Body of pancreas (tissue), 4 donors: ENCODE results near the gene LRIT2. TPM values are rescaled to one million over a fixed set of nuclear protein-coding genes. Genes with fewer than 3 reads are reported as not detected.

Source experiments
- ATAC-seq: fragments of 150-250 bp; one replicate; pipeline ENCODE4 v1.9.1; 2016
- DNase-seq, 4 donors: peaks; one replicate each; pipeline ENCODE4 v3.0.0-alpha.2; 2019
- H3K27ac ChIP-seq, 4 donors: fragments of 200-600 bp; sonication (generic); 1 replicate in 3 of 4; 2 replicates in 1 of 4; pipeline versions ENCODE4 v1.5.1 to v1.6.1; 2016 to 2019; ENCODE audit warnings: mild to moderate bottlenecking in 1 of 4, mixed read lengths in 1 of 4, moderate library complexity in 1 of 4
- H3K27me3 ChIP-seq, 2 donors: fragments of 200-600 bp; sonication (generic); one replicate each; pipeline ENCODE4 v1.6.0; 2016; ENCODE audit warnings: mild to moderate bottlenecking in 1 of 2
- H3K36me3 ChIP-seq, 2 donors: fragments of 200-600 bp; sonication (generic); replicated peaks in 1 of 2; 2 replicates each; pipeline ENCODE4 v1.5.1; 2016; ENCODE audit warnings: low read depth in 2 of 2; ENCODE audit not compliant: insufficient read depth in 1 of 2
- H3K4me1 ChIP-seq: fragments of 200-600 bp; sonication (generic); one replicate; pipeline ENCODE4 v1.6.0; 2016
- H3K4me3 ChIP-seq, 2 donors: fragments of 200-600 bp; sonication (generic); 1 replicate in 1 of 2; 2 replicates in 1 of 2; pipeline ENCODE4 v1.5.1; 2016 to 2019
- H3K9me3 ChIP-seq, 3 donors: fragments of 200-600 bp; sonication (generic); 1 replicate in 2 of 3; 2 replicates in 1 of 3; pipeline ENCODE4 v1.5.1; 2016
- POLR2A ChIP-seq, 3 donors: fragments of 450-650 bp; IDR thresholded peaks; one replicate each; pipeline ENCODE4 v1.6.1; 2016; ENCODE audit warnings: antibody characterized with exemption in 3 of 3, mild to moderate bottlenecking in 2 of 3
- WGBS, 2 donors: methylation state at CpG; one replicate each; pipeline ENCODE4 v1.1.5; 2017; 5-methylcytosine and 5-hydroxymethylcytosine counted together
- intact Hi-C: fragments of 100-400 bp; cut with DNase I; formaldehyde crosslinking; loops from one replicate; pipeline ENCODE4 v1.15.1; 2023
- total RNA-seq, 2 donors: library from RNA; depleted of rRNA; stranded (reverse); fragments of >200 nt; gene quantifications; one replicate each; pipeline ENCODE4 v1.1.0, GENCODE V29; 2016
- TF ChIP-seq, protein P1 (sequence below), 7 experiments: fragments of 450-650 bp in 4 of 7; fragments of 200-600 bp in 3 of 7; sonication (generic) in 3 of 7; IDR thresholded peaks; one replicate each; pipeline ENCODE4 v1.5.1; 2016 to 2019; ENCODE audit warnings: antibody characterized with exemption in 7 of 7

LRIT2 gene
- total RNA-seq, 2 donors from 2014 or later, result not detected

DNA sequence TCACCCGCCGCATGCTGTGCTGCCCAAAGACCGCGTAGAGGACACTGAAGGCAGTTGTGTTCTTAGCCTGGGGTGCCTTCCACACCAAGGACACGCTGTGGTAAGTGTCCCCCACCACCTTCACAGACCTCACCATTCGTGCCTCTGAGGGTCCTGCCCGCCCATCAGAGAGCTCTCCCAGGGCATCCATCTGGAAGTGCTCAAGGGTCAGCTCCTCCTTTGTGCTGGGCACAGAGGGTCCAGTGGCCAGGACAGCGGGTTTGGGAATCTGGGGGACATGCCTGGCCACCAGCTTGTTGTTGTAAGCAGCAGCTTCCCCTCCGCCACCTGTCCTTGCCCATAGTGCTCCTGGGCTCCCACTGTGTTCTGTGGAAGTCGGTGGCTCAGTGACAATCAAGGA, 7.0 kb upstream of the LRIT2 start:
- peaks cover 0 to 6% of the 10 kb centered on the region in 2 donors for H3K27me3 ChIP-seq
- no peak overlapping the region for H3K27ac ChIP-seq
- 69 to 74% methylated on average over 4 to 10 of the region's 10 CpGs for WGBS, 2 donors
- H3K9me3 ChIP-seq, result no peaks in the 10 kb centered on the region
- no peaks in the 10 kb centered on the region for H3K4me1 ChIP-seq
- ATAC-seq (no peak), DNase-seq (no peak)
- no peaks in the 10 kb centered on the region for H3K36me3 ChIP-seq
- intact Hi-C loops, result no loop called here
- H3K4me3 ChIP-seq, result no peak overlapping the region
- no peak for TF ChIP-seq POLR2A (IDR thresholded peaks at IDR 0.05)
- TF ChIP-seq, protein P1, sequence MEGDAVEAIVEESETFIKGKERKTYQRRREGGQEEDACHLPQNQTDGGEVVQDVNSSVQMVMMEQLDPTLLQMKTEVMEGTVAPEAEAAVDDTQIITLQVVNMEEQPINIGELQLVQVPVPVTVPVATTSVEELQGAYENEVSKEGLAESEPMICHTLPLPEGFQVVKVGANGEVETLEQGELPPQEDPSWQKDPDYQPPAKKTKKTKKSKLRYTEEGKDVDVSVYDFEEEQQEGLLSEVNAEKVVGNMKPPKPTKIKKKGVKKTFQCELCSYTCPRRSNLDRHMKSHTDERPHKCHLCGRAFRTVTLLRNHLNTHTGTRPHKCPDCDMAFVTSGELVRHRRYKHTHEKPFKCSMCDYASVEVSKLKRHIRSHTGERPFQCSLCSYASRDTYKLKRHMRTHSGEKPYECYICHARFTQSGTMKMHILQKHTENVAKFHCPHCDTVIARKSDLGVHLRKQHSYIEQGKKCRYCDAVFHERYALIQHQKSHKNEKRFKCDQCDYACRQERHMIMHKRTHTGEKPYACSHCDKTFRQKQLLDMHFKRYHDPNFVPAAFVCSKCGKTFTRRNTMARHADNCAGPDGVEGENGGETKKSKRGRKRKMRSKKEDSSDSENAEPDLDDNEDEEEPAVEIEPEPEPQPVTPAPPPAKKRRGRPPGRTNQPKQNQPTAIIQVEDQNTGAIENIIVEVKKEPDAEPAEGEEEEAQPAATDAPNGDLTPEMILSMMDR (IDR thresholded peaks at IDR 0.05), result no peak

DNA sequence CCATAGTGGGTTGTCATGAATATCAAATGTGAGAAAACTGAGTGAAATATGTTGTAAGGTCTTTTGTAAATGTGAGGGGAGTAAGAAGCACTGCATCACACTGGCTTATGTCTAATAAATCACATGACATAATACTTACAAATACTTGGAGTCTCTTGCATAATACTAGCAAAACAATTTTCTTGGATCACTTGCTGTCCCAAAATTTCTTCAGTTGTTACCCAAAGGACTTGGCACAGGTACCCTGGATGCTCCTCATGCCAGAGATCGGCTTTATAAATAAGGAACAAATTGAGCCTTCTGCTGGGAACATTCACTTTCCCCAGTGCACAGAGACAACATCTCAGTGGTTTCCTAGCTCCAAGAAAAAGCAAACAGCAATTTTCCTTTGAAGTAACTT, 5.0 kb upstream of the LRIT2 start:
- Histone ChIP-seq H3K9me3 (no peaks in the 10 kb centered on the region), H3K4me1 (no peaks in the 10 kb centered on the region), H3K4me3 (no peak overlapping the region), H3K27me3 (no peaks in the 10 kb centered on the region), H3K36me3 (no peaks in the 10 kb centered on the region), H3K27ac (no peak overlapping the region)
- no peak for TF ChIP-seq POLR2A (IDR thresholded peaks at IDR 0.05)
- TF ChIP-seq, protein P1 (IDR thresholded peaks at IDR 0.05), result no peak
- DNase-seq (no peak), ATAC-seq (no peak)
- intact Hi-C loops, result no loop called here
- WGBS, 2 donors, result 39 to 82% methylated on average over 1 of the region's 1 CpG

DNA sequence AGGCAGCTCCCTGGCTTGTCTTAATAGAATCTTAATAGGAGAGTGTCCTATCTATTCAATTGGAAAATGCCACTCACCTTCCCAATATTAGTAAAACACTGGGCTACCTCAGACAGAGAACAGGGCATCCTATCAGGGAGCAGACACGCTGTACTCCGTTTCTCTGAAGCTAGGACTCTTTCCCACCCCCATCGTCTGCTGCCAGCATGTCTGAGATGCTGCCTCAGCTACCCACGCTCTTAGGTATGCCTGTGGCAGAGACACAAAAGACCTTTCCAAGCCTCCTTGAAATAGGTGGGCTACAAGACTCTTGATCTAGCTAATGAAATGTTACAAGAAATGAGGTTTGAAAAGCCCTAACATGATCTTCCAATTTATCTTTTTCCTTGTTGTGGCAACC, 2.5 kb upstream of the LRIT2 start:
- Histone ChIP-seq H3K36me3 (no peaks in the 10 kb centered on the region), H3K9me3 (no peaks in the 10 kb centered on the region), H3K4me3 (no peak overlapping the region), H3K4me1 (no peaks in the 10 kb centered on the region), H3K27me3 (no peaks in the 10 kb centered on the region), H3K27ac (no peak overlapping the region)
- no peak for ATAC-seq
- intact Hi-C loops, result no loop called here
- 49 to 80% methylated on average over 4 of the region's 4 CpGs for WGBS, 2 donors
- no peak for DNase-seq
- TF ChIP-seq POLR2A (IDR thresholded peaks at IDR 0.05), result no peak
- TF ChIP-seq, protein P1 (IDR thresholded peaks at IDR 0.05), result no peak

DNA sequence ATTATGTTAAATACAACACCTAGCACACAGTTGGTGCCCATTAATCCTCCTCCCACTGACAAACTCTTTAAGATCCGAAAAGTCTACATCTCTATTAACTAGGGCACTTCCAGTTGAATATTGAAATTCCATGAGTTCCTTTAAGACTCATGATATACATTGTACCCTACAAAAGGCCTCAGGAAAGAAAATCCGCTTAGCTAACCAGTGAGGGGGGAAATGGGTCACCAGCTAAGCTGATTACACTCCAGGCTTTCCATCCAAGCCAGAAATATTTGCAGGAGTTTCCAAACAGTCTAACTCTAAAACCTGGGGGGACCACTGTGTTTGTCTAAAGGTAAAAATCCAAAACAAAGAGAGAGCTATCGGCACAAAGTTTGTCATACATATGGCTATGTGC, 1.3 kb upstream of the LRIT2 start:
- no peak for TF ChIP-seq POLR2A (IDR thresholded peaks at IDR 0.05)
- TF ChIP-seq, protein P1 (IDR thresholded peaks at IDR 0.05), result no peak
- DNase-seq, result no peak
- H3K9me3 ChIP-seq, result no peaks in the 10 kb centered on the region
- intact Hi-C loops, result no loop called here
- no peak overlapping the region for H3K27ac ChIP-seq
- ATAC-seq, result no peak
- no peaks in the 10 kb centered on the region for H3K27me3 ChIP-seq
- 56 to 71% methylated on average over 3 of the region's 3 CpGs for WGBS, 2 donors
- H3K36me3 ChIP-seq, result no peaks in the 10 kb centered on the region
- H3K4me1 ChIP-seq, result no peaks in the 10 kb centered on the region
- H3K4me3 ChIP-seq, result no peak overlapping the region

DNA sequence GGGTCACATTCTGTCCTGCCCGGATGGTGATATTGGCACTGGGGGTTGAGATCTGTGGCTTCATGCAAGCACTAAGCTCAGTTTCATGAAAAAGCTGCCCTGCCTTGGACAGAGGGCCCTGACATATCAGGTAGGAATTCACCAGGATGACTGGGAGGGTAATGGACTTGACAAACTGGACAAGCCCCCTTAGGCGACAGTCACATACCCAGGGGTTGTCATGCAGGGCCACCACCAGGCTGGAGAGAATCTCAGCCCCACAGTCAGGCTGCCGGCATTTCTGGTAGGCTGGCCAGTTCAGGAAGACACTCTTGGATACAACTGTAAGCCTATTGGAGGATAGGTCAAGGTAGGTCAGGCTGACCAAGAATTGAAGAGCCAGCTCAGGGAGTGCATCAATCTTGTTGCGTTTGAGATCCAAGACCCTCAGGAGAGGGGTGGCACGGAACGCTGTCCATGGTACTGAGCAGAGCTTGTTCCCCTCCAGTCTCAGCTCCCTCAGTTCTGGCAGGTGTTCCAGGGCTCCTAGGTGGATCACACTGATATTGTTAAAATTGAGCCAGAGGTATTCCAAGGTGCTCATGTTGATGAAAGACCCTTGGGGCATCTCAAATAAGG, 824 bp downstream of the LRIT2 start:
- WGBS, 2 donors, result 28 to 43% methylated on average over 6 of the region's 6 CpGs
- ATAC-seq (no peak), DNase-seq (no peak)
- no peaks in the 10 kb centered on the region for H3K4me1 ChIP-seq
- no peak for TF ChIP-seq POLR2A (IDR thresholded peaks at IDR 0.05)
- TF ChIP-seq, protein P1 (IDR thresholded peaks at IDR 0.05), result no peak
- no peak overlapping the region for H3K4me3 ChIP-seq
- no peaks in the 10 kb centered on the region for H3K36me3 ChIP-seq
- H3K27ac ChIP-seq, result no peak overlapping the region
- H3K27me3 ChIP-seq, result no peaks in the 10 kb centered on the region
- H3K9me3 ChIP-seq, result no peaks in the 10 kb centered on the region
- intact Hi-C loops, result no loop called here
